Memory B cell (primary cell): ENCODE data around the gene ST3GAL4.

Experiments
- ATAC-seq: fragments of 150-1000 bp; cut with Tn5 transposase; 2 replicates; pipeline ENCODE4 v1.10.0; 2021; ENCODE audit warnings: low read depth, mild to moderate bottlenecking, moderate library complexity
- DNase-seq, 2 donors: peaks; one replicate each; pipeline ENCODE4 v3.0.0; 2022; ENCODE audit warnings: low spot score in 2 of 2
- H3K27ac Mint-ChIP-seq: one replicate; pipeline ENCODE4 v1.8.0; 2022; ENCODE audit warnings: mild to moderate bottlenecking, moderate library complexity, mixed read lengths
- H3K27me3 Mint-ChIP-seq: one replicate; pipeline ENCODE4 v1.8.0; 2022; ENCODE audit warnings: mixed read lengths
- H3K36me3 Mint-ChIP-seq: one replicate; pipeline ENCODE4 v1.8.0; 2022; ENCODE audit warnings: mild to moderate bottlenecking, mixed read lengths
- H3K4me1 Mint-ChIP-seq: one replicate; pipeline ENCODE4 v1.8.0; 2022; ENCODE audit warnings: mixed read lengths
- H3K4me3 Mint-ChIP-seq: one replicate; pipeline ENCODE4 v1.8.0; 2022; ENCODE audit warnings: mild to moderate bottlenecking, moderate library complexity, mixed read lengths
- H3K9me3 Mint-ChIP-seq: one replicate; pipeline ENCODE4 v1.8.0; 2022; ENCODE audit warnings: mixed read lengths

The ST3GAL4 gene

GRCh38 chr11:126437731-126438130 is 82.2 kb downstream of the ST3GAL4 start:
- H3K9me3 Mint-ChIP-seq, result no peaks in the 10 kb centered on the region
- no peak overlapping the region for H3K4me3 Mint-ChIP-seq
- peaks cover 2% of the 10 kb centered on the region for H3K27me3 Mint-ChIP-seq
- ATAC-seq, result no peak
- no peaks in the 10 kb centered on the region for H3K36me3 Mint-ChIP-seq
- peaks cover 5% of the 10 kb centered on the region for H3K4me1 Mint-ChIP-seq
- no peak overlapping the region for H3K27ac Mint-ChIP-seq
- no peak for DNase-seq

- no peak for ATAC-seq
- no peak overlapping the region for H3K27ac Mint-ChIP-seq
- H3K36me3 Mint-ChIP-seq, result no peaks in the 10 kb centered on the region
- no peaks in the 10 kb centered on the region for H3K9me3 Mint-ChIP-seq
- H3K27me3 Mint-ChIP-seq, result peaks cover 2% of the 10 kb centered on the region
- peaks cover 5% of the 10 kb centered on the region for H3K4me1 Mint-ChIP-seq
- H3K4me3 Mint-ChIP-seq, result no peak overlapping the region
- no peak for DNase-seq
These were observed 82.8 kb downstream of the ST3GAL4 start for GRCh38 chr11:126438272-126438671.

- Mint-ChIP-seq H3K4me1 (peaks cover 5% of the 10 kb centered on the region), H3K9me3 (no peaks in the 10 kb centered on the region), H3K36me3 (no peaks in the 10 kb centered on the region), H3K4me3 (no peak overlapping the region), H3K27me3 (peaks cover 2% of the 10 kb centered on the region), H3K27ac (no peak overlapping the region)
- ATAC-seq (no peak), DNase-seq (no peak)
These were observed 83.2 kb downstream of the ST3GAL4 start for GRCh38 chr11:126438691-126439090.

- no peak for ATAC-seq
- H3K4me1 Mint-ChIP-seq, result peaks cover 5% of the 10 kb centered on the region
- no peak for DNase-seq
- H3K36me3 Mint-ChIP-seq, result no peaks in the 10 kb centered on the region
- H3K27ac Mint-ChIP-seq, result no peak overlapping the region
- no peaks in the 10 kb centered on the region for H3K9me3 Mint-ChIP-seq
- no peak overlapping the region for H3K4me3 Mint-ChIP-seq
- peaks cover 2% of the 10 kb centered on the region for H3K27me3 Mint-ChIP-seq
These were observed 84.8 kb downstream of the ST3GAL4 start for GRCh38 chr11:126440276-126440675.

GRCh38 chr11:126440792-126441514 is 85.5 kb downstream of the ST3GAL4 start:
- H3K36me3 Mint-ChIP-seq, result no peaks in the 10 kb centered on the region
- peak; percentile 64 for ATAC-seq
- no peaks in the 10 kb centered on the region for H3K9me3 Mint-ChIP-seq
- peak; percentile 77 to 82 for DNase-seq
- no peak overlapping the region for H3K4me3 Mint-ChIP-seq
- peaks cover 2% of the 10 kb centered on the region for H3K27me3 Mint-ChIP-seq
- H3K27ac Mint-ChIP-seq, result no peak overlapping the region
- H3K4me1 Mint-ChIP-seq, result peaks cover 5% of the 10 kb centered on the region

- Mint-ChIP-seq H3K4me1 (peaks cover 5% of the 10 kb centered on the region), H3K27ac (no peak overlapping the region), H3K4me3 (no peak overlapping the region), H3K36me3 (no peaks in the 10 kb centered on the region), H3K9me3 (no peaks in the 10 kb centered on the region), H3K27me3 (peaks cover 2% of the 10 kb centered on the region)
- DNase-seq (no peak), ATAC-seq (no peak)
These were observed 87.6 kb downstream of the ST3GAL4 start for GRCh38 chr11:126443120-126443519.

GRCh38 chr11:126444072-126444471 is 88.6 kb downstream of the ST3GAL4 start:
- peaks cover 2% of the 10 kb centered on the region for H3K27me3 Mint-ChIP-seq
- no peaks in the 10 kb centered on the region for H3K9me3 Mint-ChIP-seq
- no peak overlapping the region for H3K4me3 Mint-ChIP-seq
- no peak overlapping the region for H3K27ac Mint-ChIP-seq
- H3K4me1 Mint-ChIP-seq, result peaks cover 5% of the 10 kb centered on the region
- DNase-seq (no peak), ATAC-seq (no peak)
- no peaks in the 10 kb centered on the region for H3K36me3 Mint-ChIP-seq

- Mint-ChIP-seq H3K27ac (no peak overlapping the region), H3K9me3 (peaks cover 4% of the 10 kb centered on the region), H3K27me3 (no peaks in the 10 kb centered on the region), H3K36me3 (no peaks in the 10 kb centered on the region), H3K4me1 (peaks cover 5% of the 10 kb centered on the region), H3K4me3 (no peak overlapping the region)
- ATAC-seq, result no peak
- DNase-seq, result no peak
These were observed 91.1 kb downstream of the ST3GAL4 start for GRCh38 chr11:126446581-126446980.

- Mint-ChIP-seq H3K27ac (no peak overlapping the region), H3K9me3 (peaks cover 4% of the 10 kb centered on the region), H3K4me1 (peaks cover 5% of the 10 kb centered on the region), H3K27me3 (no peaks in the 10 kb centered on the region), H3K36me3 (no peaks in the 10 kb centered on the region), H3K4me3 (no peak overlapping the region)
- DNase-seq (no peak), ATAC-seq (no peak)
These were observed 94.7 kb downstream of the ST3GAL4 start for GRCh38 chr11:126450198-126450597.

GRCh38 chr11:126450806-126451205 is 95.3 kb downstream of the ST3GAL4 start:
- H3K4me1 Mint-ChIP-seq, result peaks cover 5% of the 10 kb centered on the region
- no peaks in the 10 kb centered on the region for H3K36me3 Mint-ChIP-seq
- ATAC-seq (no peak), DNase-seq (no peak)
- peaks cover 4% of the 10 kb centered on the region for H3K9me3 Mint-ChIP-seq
- H3K27ac Mint-ChIP-seq, result no peak overlapping the region
- H3K27me3 Mint-ChIP-seq, result no peaks in the 10 kb centered on the region
- no peak overlapping the region for H3K4me3 Mint-ChIP-seq

- Mint-ChIP-seq H3K27me3 (peaks cover 4% of the 10 kb centered on the region), H3K27ac (no peak overlapping the region), H3K4me1 (peaks cover 5% of the 10 kb centered on the region), H3K9me3 (peaks cover 4% of the 10 kb centered on the region), H3K4me3 (no peak overlapping the region), H3K36me3 (no peaks in the 10 kb centered on the region)
- ATAC-seq, result no peak
- DNase-seq, result no peak
These were observed 95.8 kb downstream of the ST3GAL4 start for GRCh38 chr11:126451211-126451802.

- peaks cover 5% of the 10 kb centered on the region for H3K4me1 Mint-ChIP-seq
- ATAC-seq, result no peak
- H3K27ac Mint-ChIP-seq, result no peak overlapping the region
- H3K27me3 Mint-ChIP-seq, result peaks cover 4% of the 10 kb centered on the region
- no peaks in the 10 kb centered on the region for H3K36me3 Mint-ChIP-seq
- H3K9me3 Mint-ChIP-seq, result peaks cover 4% of the 10 kb centered on the region
- H3K4me3 Mint-ChIP-seq, result no peak overlapping the region
- DNase-seq, result no peak
These were observed 97.0 kb downstream of the ST3GAL4 start for GRCh38 chr11:126452241-126453101.

GRCh38 chr11:126456089-126456488 is 100.6 kb downstream of the ST3GAL4 start:
- Mint-ChIP-seq H3K27me3 (peaks cover 13% of the 10 kb centered on the region), H3K27ac (no peak overlapping the region), H3K4me1 (peaks cover 3% of the 10 kb centered on the region), H3K9me3 (no peaks in the 10 kb centered on the region), H3K36me3 (no peaks in the 10 kb centered on the region), H3K4me3 (no peak overlapping the region)
- ATAC-seq, result no peak
- no peak for DNase-seq

- no peak for ATAC-seq
- no peaks in the 10 kb centered on the region for H3K9me3 Mint-ChIP-seq
- H3K4me3 Mint-ChIP-seq, result no peak overlapping the region
These were observed 101.5 kb downstream of the ST3GAL4 start for GRCh38 chr11:126456783-126457542.

More at GRCh38 chr11:126456783-126457542, 101.5 kb downstream of the ST3GAL4 start:
- no peak overlapping the region for H3K27ac Mint-ChIP-seq
- H3K27me3 Mint-ChIP-seq, result peaks cover 13% of the 10 kb centered on the region
- no peaks in the 10 kb centered on the region for H3K36me3 Mint-ChIP-seq
- H3K4me1 Mint-ChIP-seq, result peaks cover 2% of the 10 kb centered on the region
- no peak for DNase-seq
